ENCODE results near the gene CAPNS1. TPM values are rescaled to one million over a fixed set of nuclear protein-coding genes. Genes with fewer than 3 reads are reported as not detected.

Gene CAPNS1
- 103 TPM for total RNA-seq

DNA sequence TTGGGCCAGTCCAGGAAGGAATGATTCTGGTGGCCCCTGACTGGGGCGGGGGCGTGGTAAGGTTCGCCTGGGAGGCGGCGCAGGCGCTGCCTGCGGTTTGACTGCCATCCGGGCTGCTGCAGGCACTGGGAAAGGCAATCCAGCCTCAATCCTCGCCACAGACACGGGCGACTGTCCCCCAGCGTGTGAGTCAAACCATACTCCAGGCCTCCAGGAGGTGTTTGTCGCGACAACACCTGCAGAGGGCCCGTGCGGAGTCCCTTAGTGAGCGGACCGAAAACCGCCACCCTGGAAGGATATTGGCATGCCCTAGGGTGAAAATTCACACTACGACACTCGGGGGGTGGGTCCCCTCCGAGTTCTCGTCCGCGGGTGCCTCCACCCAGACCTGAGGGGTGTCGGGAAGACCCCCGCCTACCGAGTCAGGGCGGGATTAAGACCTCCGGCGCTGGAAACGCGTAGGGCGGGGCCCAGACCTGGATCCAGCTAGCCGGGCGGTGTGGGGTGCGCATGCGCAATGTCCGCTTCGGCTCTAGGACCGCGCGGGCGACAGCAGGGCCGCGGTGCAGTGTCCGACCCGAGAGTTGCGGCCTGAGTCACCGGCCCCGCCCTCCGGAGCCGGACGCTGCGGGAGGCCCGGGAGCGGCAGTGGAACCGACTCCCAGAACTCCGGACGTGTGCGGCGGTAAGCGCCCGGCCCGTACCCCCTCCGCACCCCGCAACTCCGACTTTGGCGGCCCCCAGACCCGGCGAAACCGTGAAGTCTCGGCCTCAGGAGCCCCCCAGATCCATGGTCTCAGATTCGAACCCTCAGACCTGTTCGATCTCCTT, at the start of gene CAPNS1:
Gene CAPNS1 (plus strand): TSS at position 594 of the 831 bp plus-strand sequence. CDS start 946 bp downstream, outside the sequence.
- DNase-seq = peak; percentile 96

DNA sequence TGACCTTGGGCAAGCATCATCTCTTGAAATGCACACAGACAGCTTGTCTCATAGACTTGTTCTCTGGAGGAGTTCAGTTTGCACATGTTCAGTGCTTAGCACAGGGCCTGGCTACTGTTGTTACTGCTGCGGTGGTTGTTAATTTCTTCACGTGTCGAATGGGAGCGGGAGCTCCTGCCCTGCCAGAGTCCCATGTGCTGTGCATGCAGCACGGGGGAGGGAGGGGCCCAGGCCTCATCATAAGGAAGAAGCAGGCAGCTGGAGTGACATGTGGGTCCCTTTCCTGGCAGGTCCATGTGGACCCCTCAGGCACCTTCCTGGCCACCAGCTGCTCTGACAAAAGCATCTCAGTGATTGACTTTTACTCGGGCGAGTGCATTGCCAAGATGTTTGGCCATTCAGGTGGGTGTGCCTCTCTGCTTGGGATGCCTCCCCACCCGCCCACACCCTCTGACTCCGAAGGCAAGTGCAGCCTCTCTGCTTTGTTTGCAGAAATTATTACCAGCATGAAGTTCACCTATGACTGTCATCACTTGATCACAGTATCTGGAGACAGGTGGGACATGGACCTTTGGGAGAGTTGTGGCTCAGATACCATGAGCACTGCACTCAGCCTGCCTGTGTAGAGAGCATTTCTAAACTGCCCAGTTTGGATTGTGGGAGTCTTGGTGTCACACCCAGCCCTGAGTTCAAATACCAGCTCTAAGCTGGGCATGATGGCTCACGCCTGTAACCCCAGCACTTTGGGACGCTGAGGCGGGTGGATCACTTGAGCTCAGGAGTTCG, 48.8 kb upstream of the CAPNS1 start:
- no peak for DNase-seq

DNA sequence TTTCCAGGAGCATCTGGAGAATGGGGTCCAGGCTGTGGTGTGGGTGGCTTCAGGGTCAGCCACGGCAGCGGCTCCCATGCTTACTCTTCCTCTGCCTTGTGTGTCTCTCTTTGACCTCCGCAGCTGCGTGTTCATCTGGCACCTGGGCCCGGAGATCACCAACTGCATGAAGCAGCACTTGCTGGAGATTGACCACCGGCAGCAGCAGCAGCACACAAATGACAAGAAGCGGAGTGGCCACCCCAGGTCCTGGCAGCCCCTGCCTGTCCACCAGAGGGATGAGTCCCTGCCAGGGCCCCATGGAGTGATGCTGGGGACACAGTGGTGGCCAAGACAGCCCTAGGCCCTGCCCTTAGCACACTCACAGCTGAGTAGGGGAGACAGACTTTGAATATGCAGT, 47.3 kb upstream of the CAPNS1 start:
- DNase-seq = no peak

DNA sequence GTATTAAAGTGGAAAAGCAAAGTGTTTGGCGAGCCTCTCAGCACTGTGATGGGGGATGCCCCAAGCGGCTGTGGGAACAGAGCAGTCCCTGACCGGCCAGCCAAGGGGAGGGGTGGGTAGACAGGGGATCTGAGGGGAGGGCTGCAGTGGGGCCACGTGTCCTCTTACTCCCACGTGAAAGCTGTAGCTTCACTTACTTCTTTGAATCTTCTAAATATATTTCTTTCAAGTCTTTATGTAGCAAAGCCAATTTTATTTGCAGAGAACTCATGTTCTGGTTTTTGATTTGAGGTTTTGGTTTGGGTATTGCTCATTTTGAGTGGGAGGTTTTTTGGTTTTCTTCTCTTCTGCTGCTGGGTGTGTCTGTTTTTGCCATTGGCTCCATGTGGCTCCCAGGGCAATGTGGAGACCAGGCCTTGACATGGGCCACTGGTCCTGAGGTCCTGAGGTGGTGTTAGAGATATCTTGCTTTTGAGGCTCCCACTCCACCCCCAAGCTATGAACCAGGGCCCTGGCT, 46.7 kb upstream of the CAPNS1 start:
- DNase-seq = no peak

DNA sequence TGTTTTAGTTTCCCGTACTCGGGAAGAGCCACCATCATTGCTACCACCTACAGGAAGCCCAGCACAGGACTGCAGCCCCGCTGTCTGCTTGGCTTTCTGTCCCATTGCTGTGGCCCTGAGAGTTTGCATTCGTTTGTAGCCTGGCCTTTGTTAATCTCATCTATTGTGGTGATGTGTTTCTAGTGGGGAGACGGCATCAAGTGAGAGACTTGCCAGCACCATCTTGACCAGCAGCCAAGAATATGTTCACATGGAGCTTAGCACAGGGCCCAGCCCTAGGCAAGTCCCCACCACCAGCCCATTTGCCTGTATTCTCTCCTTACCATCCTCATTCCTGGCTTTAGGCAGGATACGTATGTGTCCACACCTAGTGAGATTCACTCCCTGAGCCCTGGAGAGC, 46.2 kb upstream of the CAPNS1 start:
- DNase-seq = peak; percentile 21

DNA sequence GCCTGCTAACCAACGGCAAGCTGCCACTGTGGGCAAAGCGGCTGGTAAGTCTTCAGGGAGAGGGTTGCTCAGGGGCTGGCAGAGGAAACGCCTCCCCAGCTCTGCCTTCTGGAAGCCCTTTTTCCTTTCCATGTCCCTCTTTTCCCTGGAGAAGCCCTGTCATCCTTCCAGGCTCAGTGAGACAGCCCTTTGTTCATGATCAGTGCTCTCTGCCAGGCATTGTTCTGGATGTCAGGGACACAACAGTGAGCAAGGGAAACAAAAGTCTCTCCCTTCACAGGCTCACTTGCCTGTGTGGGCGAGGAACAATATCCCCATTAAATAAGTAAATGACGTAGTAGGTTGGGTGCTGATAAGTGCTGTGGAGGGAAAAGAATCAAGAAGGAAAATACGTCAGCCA, 42.8 kb upstream of the CAPNS1 start:
- peak; percentile 74 for DNase-seq

DNA sequence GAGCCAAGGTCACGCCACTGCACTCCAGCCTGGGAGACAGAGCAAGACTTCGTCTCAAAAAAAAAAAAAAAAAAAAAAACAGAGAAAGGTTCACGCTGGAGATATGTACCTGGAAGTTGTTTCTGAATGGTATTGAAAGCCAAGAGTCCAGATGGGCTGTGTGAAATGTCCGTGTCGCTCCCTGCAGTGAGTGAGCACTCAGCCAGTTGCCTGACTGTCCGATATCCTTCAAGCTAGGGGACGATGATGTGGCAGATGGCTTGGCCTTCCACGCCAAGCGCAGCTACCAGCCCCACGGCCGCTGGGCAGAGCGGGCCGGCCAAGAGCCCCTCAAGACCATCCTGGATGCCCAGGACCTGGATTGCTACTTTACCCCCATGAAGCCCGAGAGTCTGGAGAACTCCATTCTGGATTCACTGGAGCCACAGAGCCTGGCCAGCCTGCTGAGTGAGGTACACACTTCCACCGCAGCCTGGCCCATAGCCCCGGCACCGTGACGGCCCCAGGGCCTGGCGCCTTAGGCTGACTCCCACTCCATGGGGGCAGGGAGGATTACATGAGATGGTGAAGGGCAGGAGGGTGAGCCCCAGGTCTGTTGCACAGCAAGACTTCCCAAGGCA, 40.6 kb upstream of the CAPNS1 start:
- no peak for DNase-seq

DNA sequence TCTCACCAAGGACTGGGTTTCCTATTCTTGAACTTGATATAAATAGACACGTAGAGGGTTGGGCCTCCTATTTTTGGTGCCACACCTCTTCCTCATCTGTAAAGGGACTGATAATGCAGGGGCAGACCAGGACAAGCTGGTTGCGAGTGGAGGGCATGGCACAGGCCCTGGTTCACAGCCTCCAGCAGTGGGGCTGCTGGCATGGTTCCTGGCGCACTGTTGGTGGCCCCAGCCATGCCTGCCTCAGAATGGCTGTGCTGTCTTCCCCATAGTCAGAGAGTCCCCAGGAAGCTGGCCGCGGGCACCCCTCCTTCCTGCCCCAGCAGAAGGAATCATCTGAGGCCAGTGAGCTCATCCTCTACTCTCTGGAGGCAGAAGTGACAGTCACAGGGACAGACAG, 39.4 kb upstream of the CAPNS1 start:
- no peak for DNase-seq

DNA sequence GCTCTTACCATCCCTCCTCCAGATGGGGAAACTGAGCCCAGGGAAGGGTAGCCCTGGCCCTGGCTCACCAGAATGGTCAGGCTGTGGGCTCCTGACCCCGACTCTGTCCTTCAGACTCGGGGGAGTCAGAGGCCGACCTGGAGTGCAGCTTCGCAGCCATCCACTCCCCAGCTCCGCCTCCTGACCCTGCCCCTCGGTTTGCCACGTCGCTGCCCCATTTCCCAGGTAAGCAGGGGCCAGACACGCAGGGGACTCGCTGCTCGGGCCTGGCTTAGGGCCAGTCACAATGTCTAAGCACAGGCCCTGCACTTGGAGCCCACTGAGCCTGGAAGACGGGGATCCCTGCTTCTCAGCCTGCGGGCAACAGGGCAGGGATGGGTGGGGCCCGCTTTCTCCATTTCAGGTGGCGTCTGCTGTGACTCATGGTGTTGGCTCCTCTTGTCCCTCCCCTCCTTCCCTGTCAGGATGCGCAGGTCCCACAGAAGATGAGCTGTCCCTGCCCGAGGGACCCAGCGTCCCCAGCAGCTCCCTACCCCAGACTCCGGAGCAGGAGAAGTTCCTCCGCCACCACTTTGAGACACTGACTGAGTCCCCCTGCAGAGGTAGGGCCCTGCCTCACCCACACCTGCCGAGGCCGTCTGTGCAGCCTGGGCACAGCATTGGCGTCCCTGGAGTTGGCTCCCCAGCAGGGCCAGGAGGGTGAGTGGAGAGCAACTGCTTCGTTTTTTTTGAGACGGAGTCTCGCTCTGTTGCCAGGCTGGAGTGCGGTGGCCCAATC, 38.1 kb upstream of the CAPNS1 start:
- DNase-seq = no peak

DNA sequence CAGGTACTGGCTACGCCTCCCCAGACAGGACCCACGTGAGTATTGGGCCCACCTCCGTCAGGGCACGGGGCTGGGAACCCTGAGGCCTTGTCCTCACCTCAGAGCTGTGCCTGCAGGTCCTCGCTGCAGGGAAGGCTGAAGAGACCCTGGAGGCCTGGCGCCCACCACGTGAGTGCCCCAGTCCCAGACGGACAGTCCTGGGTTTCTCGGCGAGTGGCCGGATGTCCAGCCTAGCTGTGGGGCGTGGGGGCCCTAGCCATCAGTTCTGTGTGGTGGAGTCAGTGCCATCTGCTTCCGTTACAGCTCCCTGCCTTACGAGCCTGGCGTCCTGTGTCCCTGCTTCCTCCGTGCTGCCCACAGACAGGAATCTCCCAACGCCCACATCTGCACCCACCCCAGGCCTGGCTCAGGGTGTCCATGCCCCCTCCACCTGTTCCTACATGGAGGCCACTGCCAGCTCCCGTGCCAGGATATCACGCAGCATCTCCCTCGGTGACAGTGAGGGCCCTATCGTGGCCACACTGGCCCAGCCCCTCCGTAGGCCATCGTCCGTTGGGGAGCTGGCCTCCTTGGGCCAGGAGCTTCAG, 36.7 kb upstream of the CAPNS1 start:
- DNase-seq = no peak

DNA sequence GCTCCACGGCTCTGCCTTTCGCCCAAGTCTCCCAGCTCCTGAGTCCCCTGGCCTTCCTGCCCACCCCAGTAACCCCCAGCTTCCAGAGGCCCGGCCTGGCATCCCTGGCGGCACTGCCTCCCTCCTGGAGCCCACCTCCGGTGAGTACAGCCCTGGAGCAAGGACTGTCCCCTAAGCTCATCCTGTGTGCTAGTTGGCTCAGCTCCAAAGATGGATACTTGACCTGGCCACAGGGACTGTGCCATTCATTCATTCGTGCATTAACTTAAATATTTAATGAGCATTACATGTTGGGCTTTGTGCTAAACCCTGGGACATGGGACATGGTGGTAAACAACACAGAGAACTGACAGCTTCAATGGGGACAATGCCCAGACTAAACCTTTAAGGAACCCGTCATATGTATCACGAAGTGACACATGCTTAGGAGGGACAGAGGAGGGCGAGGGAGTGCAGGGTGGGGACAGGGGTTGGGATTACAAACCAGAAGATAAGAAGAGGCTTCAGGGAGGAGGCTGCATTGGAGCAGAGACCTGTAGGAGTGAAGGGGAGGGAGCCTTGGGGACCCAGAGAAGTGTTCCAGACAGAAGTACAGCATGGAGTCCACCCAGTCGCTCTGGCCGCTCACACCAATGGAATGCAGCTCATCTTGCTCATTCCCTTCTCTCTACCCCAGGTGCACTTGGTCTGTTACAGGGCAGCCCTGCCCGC, 35.9 kb upstream of the CAPNS1 start:
- no peak for DNase-seq

DNA sequence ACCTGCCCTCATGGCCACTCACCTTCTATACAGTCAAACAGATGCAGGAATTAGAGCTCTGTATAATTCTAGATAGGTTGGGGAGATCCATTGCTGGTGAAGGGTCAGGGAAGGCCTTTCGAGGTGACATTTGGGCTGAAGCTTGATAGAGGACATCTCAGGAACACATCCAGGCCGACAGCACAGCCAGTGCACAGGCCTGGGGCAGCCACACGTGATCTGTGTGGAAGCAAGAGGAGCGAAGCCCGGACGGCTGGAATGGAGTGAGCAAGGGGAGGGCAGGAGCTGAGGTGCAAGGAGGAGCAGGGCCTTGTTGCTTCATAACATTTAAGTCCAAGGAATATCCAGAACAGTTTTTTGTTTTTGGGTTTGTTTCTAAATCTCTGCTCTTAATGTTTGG, 33.4 kb upstream of the CAPNS1 start:
- DNase-seq = no peak

DNA sequence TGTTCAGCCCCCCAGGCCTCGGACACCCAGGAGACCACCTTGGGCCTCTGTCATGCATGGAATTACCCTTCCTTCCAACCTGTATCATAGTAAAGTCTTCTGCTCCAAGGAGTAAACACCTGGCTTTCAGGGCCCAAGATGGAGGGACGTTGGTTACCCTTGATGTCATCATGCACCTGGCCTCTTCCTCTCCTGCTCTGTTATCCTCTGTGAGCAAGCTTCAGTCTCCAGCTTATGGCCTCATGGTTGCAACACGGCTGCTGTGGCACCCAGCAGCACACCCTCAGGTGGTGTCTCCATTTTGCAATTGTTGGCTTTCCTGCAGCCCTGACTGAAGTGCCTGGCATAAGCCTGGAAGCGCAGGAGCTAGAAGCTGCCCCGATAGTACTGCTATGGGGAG, 32.9 kb upstream of the CAPNS1 start:
- DNase-seq = no peak

DNA sequence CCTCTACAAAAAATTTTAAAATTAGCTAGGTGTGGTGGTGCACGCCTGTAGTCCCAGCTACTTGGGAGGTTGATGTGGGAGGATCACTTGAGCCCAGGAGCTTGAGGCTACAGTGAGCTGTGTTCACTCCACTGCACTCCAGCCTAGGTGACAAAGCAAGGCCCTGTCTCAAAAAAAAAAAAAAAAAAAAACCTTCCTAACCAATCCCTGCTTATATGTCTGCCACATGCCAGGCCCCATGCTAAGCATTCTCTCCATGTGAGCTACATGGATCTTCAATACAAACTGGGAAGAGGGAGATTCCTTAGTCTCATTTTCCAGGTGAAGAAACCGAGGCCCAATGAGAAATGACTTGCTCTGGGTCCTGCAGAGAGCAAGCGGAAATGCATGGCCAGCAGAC, 31.2 kb upstream of the CAPNS1 start:
- DNase-seq = no peak

DNA sequence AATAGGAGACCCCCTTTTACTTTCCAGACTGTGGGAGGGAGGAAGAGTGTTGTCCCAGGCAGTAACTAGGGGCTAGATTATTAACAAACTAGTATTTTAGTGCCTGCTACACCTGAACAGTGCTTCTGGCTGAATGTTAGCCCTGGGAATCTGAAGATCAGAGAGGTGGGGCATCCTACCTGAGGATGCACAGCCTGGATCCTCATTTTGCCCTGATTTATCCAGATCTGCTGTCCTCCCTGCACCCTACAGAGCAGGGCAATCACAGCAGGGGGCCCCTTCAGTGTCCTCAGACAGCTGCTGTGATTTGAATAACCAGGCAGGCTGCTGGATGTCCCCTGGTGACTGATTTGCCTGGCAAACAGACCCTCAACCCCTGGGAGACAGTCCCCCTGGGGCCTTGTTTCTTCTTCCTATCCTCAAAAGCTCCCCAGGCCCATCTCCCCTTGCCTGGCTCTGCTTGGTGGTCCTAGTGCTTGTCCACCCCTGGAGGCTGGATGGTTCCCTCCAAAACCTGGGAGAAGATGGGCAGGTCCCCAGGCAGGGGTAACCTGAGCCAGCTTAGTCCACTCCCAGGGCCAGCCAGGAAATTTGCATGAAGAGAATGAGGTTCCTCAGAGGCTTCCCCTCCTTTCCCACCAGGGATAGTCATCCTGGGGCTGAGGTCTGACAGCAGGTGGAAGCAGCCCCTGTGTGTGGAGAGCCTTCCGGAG, 29.2 kb upstream of the CAPNS1 start, which contains the start of gene OVOL3:
Gene OVOL3 (plus strand): TSS at position 657 of the 713 bp plus-strand sequence. CDS start 60 bp downstream, outside the sequence.
- no peak for DNase-seq

DNA sequence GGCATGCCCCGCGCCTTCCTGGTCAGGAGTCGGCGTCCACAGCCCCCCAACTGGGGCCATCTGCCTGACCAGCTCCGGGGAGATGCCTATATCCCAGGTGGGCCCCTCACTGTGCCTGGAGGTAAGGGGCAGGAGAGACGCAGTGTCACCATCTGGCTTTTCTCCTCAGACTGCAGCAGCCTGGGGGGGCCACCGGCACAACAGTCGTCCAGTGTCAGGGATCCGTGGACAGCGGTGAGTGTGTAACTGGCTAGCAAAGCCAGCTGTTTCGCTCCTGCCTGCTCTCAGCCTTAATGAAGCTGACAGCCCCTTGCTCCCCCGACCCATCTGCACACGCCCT, 28.7 kb upstream of the CAPNS1 start:
- no peak for DNase-seq

DNA sequence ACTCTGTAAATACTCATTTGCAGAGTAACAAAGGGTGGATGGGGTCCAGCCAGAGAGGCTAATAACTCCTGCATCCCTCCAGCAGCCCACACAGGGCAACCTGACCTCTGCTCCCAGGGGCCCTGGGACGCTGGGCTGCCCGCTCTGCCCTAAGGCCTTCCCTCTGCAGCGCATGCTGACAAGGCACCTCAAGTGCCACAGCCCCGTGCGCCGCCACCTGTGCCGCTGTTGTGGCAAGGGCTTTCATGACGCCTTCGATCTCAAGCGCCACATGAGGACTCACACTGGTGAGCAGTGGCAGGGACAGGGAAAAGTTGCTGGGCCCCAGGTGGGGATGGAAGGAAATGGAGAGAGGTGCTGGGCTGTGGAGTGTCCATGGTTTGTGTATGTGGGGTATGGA, 27.2 kb upstream of the CAPNS1 start:
- no peak for DNase-seq

DNA sequence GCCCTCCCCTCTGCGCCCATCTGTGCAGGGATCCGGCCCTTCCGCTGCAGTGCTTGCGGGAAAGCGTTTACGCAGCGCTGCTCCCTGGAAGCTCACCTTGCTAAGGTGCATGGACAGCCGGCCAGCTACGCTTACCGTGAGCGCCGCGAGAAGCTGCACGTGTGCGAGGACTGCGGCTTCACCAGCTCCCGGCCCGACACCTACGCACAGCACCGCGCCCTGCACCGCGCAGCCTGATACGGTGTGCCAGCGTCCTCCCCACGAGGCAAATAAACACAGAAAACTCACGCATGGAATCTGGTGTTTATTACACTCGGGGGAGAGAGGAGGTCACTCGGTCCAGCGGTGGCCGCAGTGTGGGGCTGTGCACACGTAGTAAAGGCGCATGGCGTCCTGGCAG, 26.4 kb upstream of the CAPNS1 start:
- no peak for DNase-seq

DNA sequence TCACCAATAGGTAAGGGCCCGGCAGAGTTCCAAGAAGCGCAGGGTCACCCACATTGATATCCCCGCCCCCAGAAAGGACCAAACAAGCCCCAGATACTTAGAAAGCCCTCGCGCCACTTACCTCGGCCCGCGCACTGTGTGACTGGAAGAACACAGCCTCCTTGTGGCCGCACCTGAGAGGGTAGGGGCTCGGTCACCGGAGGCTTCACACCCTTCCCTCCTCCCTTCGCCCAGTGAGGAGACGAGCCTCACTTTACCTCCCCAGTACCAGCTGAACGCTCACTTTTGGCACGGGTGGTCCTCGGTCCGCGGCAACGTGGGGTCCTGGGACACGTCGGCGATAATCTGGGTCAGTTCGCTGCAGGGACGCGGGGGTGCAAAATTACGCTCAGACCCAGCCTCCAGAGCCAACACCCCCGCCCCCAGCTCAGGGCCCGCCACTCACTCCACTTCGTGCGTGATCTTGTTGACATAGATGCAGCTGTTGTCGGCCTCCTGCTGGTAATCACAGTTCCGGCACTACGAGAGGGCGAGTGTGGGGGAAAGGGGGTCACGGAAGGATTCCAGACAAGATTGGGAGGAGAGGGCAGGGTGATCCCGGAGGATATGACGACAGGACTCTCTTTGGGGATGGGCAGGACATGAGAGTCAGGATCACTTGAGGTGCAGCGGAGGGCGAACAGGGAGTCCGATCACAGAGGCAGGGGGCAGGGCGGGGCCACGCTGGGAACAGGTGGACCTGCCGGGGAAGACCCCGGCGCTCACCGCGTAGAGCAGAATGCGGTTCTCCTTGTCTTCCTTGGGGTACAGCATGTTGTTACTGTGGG, 25.8 kb upstream of the CAPNS1 start:
- peak; percentile 50 for DNase-seq

Data from occipital lobe (tissue), 2 donors.